Measurements from ENCODE around the gene AWAT2.

AWAT2 gene

DNA sequence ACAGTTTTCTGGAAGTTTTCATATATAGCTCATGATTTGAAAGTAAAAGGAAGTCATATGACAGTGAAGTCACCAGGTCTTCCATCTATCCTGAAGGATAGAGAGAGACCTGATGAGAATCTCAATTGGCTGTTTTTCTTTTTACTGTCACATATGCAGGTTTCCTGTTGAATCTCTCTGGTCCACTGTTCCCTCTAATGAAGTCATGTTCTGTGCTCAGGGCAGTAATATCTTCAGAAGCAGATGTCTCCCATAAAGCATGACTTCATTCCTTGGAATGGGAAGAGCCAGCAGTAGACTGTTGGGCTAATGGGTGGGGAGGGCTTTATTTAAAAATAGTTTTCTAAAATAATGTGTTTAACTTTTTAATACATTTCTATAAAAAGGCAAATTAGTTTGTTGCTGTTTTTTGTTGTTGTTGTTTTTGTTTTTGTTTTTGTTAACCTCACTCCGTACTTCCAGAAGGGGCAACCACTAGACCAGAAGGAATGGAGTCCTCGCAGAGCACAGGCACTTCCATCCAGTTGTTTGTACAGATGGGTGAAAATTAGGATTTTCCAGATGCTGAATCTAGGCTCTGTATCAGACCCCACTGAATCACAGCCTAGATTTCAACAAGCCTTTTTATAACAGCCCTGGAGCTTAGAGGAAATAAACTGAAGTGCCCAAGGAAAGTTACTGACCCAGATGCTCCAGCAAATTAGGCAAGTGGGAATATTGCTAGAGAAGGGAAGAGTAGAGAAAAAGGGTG is 54.2 kb downstream of the AWAT2 start:
- FAIRE-seq: no peak

DNA sequence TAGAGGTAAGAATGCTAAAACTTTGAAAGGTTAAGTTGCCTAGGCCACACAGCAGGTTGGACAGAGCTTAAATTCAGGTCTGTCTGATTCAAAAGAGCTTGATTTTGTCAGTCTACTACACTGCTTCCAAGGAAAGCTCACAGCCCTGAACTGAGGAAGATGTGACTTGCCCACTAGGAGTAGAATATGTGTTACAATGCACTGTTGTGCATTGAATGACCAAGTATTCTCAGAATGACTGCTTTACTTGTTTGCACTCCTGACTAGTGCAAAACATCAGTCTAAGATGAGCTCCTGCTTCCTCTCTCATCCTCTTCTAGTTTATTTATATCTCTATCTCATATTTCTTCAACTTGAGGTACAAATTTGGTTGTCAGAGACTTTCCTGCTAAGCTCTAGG is 56.2 kb downstream of the AWAT2 start:
- no peak for FAIRE-seq

DNA sequence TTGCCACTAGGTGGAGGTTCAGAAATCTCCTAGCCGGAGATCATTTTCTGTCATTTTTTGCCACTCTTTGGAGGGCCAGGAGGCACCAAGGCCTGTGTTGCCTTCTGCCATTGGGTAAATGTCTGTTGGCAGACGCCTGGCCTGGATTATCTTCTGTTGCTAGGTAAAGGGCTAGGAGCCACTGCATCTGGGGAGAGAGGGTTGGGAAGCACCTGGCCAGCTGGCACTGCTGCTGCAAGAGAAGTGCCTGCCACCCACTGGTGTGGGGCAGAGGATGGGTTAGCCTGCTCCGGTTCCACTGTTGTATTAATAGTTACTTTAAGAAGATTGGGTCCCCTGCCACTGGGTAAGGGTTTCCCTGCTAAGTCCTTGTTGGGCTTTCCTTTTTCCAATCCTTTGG is 58.1 kb downstream of the AWAT2 start:
- no peak for FAIRE-seq

Measured in A204.1 (cell line).